ENCODE data around the gene SNCG. TPM values are rescaled to one million over a fixed set of nuclear protein-coding genes. Genes with fewer than 3 reads are reported as not detected.
"Not testable (repeated sequence)": the region's sequence is repeated elsewhere in the genome, so short reads cannot be mapped to it uniquely, and the experiment has no call there.

SNCG gene
- total and polyA plus RNA-seq, 2 experiments from 2014 or later, result 4.0 to 17.0 TPM

GRCh38 chr10:87007124-87007523 lies 48.7 kb downstream of the SNCG start:
- H3F3A ChIP-seq (replicated peaks; ENCODE audit: low read depth); H3K4me2 ChIP-seq; H3K27me3 ChIP-seq (ENCODE audit: insufficient read depth); H3K27ac ChIP-seq (ENCODE audit: low read depth); H4K20me1 ChIP-seq (replicated peaks; ENCODE audit: insufficient read depth); H3K27me3 Mint-ChIP-seq (ENCODE audit: insufficient read depth, low read depth, poor library complexity); H3K36me3 Mint-ChIP-seq (ENCODE audit: low read depth); DNase-seq (ENCODE audit: low spot score); H3K4me1 ChIP-seq (ENCODE audit: insufficient read depth); ATAC-seq; H3K79me2 ChIP-seq (replicated peaks; ENCODE audit: insufficient read depth); H3K27ac Mint-ChIP-seq; H3K4me1 Mint-ChIP-seq; H3K4me3 ChIP-seq; H2AFZ ChIP-seq; H3K36me3 ChIP-seq (ENCODE audit: insufficient read depth); H3K4me3 Mint-ChIP-seq; H3K9me3 Mint-ChIP-seq; H3K9me2 ChIP-seq (ENCODE audit: insufficient read depth): not testable (repeated sequence)

- H3K4me1 Mint-ChIP-seq; H3K27me3 ChIP-seq (ENCODE audit: insufficient read depth); DNase-seq (ENCODE audit: low spot score); H3K36me3 Mint-ChIP-seq (ENCODE audit: low read depth); H3K79me2 ChIP-seq (replicated peaks; ENCODE audit: insufficient read depth); H4K20me1 ChIP-seq (replicated peaks; ENCODE audit: insufficient read depth); H2AFZ ChIP-seq; H3K27ac Mint-ChIP-seq; H3K27ac ChIP-seq (ENCODE audit: low read depth); H3F3A ChIP-seq (replicated peaks; ENCODE audit: low read depth); H3K4me1 ChIP-seq (ENCODE audit: insufficient read depth); H3K9me3 Mint-ChIP-seq; H3K36me3 ChIP-seq (ENCODE audit: insufficient read depth); H3K27me3 Mint-ChIP-seq (ENCODE audit: insufficient read depth, low read depth, poor library complexity); H3K4me2 ChIP-seq; H3K4me3 ChIP-seq; ATAC-seq; H3K9me2 ChIP-seq (ENCODE audit: insufficient read depth); H3K4me3 Mint-ChIP-seq: not testable (repeated sequence)
Observed at GRCh38 chr10:87007674-87008073, 49.3 kb downstream of the SNCG start.

GRCh38 chr10:87008303-87008702 lies 49.9 kb downstream of the SNCG start:
- H3K36me3 Mint-ChIP-seq (ENCODE audit: low read depth); H3K4me1 ChIP-seq (ENCODE audit: insufficient read depth); H3K4me3 Mint-ChIP-seq; H3K27me3 Mint-ChIP-seq (ENCODE audit: insufficient read depth, low read depth, poor library complexity); H2AFZ ChIP-seq; H3K4me1 Mint-ChIP-seq; H3K9me3 Mint-ChIP-seq; H3K27ac ChIP-seq (ENCODE audit: low read depth); H3K4me3 ChIP-seq; DNase-seq (ENCODE audit: low spot score); H3F3A ChIP-seq (replicated peaks; ENCODE audit: low read depth); H3K27ac Mint-ChIP-seq; H3K4me2 ChIP-seq; H4K20me1 ChIP-seq (replicated peaks; ENCODE audit: insufficient read depth); H3K79me2 ChIP-seq (replicated peaks; ENCODE audit: insufficient read depth); ATAC-seq; H3K27me3 ChIP-seq (ENCODE audit: insufficient read depth); H3K36me3 ChIP-seq (ENCODE audit: insufficient read depth); H3K9me2 ChIP-seq (ENCODE audit: insufficient read depth): not testable (repeated sequence)

GRCh38 chr10:87009134-87009696 lies 50.8 kb downstream of the SNCG start:
- H3K4me1 ChIP-seq (ENCODE audit: insufficient read depth); H3K36me3 ChIP-seq (ENCODE audit: insufficient read depth); H3K4me2 ChIP-seq; ATAC-seq; H3K36me3 Mint-ChIP-seq (ENCODE audit: low read depth); H3K4me3 ChIP-seq; H2AFZ ChIP-seq; H3K27me3 Mint-ChIP-seq (ENCODE audit: insufficient read depth, low read depth, poor library complexity); H3K27ac ChIP-seq (ENCODE audit: low read depth); H3K27ac Mint-ChIP-seq; H3K9me3 Mint-ChIP-seq; H3K79me2 ChIP-seq (replicated peaks; ENCODE audit: insufficient read depth); H3K27me3 ChIP-seq (ENCODE audit: insufficient read depth); H3F3A ChIP-seq (replicated peaks; ENCODE audit: low read depth); H3K4me1 Mint-ChIP-seq; H4K20me1 ChIP-seq (replicated peaks; ENCODE audit: insufficient read depth); DNase-seq (ENCODE audit: low spot score); H3K9me2 ChIP-seq (ENCODE audit: insufficient read depth); H3K4me3 Mint-ChIP-seq: not testable (repeated sequence)

Small RNA genes lying within 50 kb of the gene (small RNA-seq; reads per million reads assigned to genes)
- gene BMS1P3 (ENCODE audit: low replicate concordance), result not detected

Other genes with a start within 250 kb of the SNCG start
- 82.5 and 87.7 TPM in 2 replicates for gene BMPR1A, start 202.0 kb upstream of the SNCG start, total RNA-seq (2014; rRNA removed; shearing (Covaris generic))
- gene BMPR1A, start 202.0 kb upstream of the SNCG start, polyA plus RNA-seq (2016; fragmentation: Nextera tagmentation; extraction: Ambion mirVana), result 12.4 and 14.2 TPM in 2 replicates
- 1.0 and 2.4 TPM in 2 replicates for gene MMRN2, start 984 bp upstream of the SNCG start, total RNA-seq (2014; rRNA removed; shearing (Covaris generic))
- 0.32 and 0.70 TPM in 2 replicates for gene MMRN2, start 984 bp upstream of the SNCG start, polyA plus RNA-seq (2016; fragmentation: Nextera tagmentation; extraction: Ambion mirVana)
- not detected in 2 replicates for gene ADIRF, start 9.9 kb downstream of the SNCG start, total RNA-seq (2014; rRNA removed; shearing (Covaris generic))
- 0.66 and 1.7 TPM in 2 replicates for gene ADIRF, start 9.9 kb downstream of the SNCG start, polyA plus RNA-seq (2016; fragmentation: Nextera tagmentation; extraction: Ambion mirVana)
- not detected in 2 replicates for gene FAM25A, start 61.7 kb downstream of the SNCG start, total RNA-seq (2014; rRNA removed; shearing (Covaris generic))
- not detected in 2 replicates for gene FAM25A, start 61.7 kb downstream of the SNCG start, polyA plus RNA-seq (2016; fragmentation: Nextera tagmentation; extraction: Ambion mirVana)
- 140 and 144 TPM in 2 replicates for gene GLUD1, start 136.2 kb downstream of the SNCG start, total RNA-seq (2014; rRNA removed; shearing (Covaris generic))
- gene GLUD1, start 136.2 kb downstream of the SNCG start, polyA plus RNA-seq (2016; fragmentation: Nextera tagmentation; extraction: Ambion mirVana), result 41.1 and 44.7 TPM in 2 replicates
- 34.2 and 34.6 TPM in 2 replicates for gene SHLD2, start 136.6 kb downstream of the SNCG start, total RNA-seq (2014; rRNA removed; shearing (Covaris generic))
- gene SHLD2, start 136.6 kb downstream of the SNCG start, polyA plus RNA-seq (2016; fragmentation: Nextera tagmentation; extraction: Ambion mirVana), result 11.3 and 13.9 TPM in 2 replicates